HG03025 (cell line): ENCODE data around the gene BCAS3.

Experiments used
- ATAC-seq: cut with Tn5 transposase; IDR thresholded peaks from one replicate; pipeline ENCODE4 v1.9.1; 2021; ENCODE audit warnings: mild to moderate bottlenecking, moderate library complexity; ENCODE audit not compliant: unreplicated experiment, low FRiP score

BCAS3 gene

DNA sequence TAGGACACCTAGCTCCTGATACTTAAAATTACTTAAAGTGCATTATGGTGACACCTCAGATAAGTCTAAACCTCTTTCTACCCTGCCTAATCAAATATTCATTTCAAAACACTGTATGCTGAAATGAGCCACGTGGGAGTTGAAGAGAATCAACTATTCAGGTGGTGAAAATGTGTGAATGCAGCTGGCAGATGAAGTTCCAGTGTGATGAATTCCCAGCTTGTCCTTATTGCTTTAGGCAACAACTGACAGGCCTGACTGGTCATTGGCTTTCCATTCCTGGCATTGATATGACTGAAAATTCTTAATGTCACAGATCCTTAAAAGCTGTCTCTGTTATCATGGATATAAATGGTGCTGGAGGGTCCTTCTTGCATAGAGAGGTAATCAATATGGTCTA, 420.1 kb downstream of the BCAS3 start:
- no peak for ATAC-seq

DNA sequence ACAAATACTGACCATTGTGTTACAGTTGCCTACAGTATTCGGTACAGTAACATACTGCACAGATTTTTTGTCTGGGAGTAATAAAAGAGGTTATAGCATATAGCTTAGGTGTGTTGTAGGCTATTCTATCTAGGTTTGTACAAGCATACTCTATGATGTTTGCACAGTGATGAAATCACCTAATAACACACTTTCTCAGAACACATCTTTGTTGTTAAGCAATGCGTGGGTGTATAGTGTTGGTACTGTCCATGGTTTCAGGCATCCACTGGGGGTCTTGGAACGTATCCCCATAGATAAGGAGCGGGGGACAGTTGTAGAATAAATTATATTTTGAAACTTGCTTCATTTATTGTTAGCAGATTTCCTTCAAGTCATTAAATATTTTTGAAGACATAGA, 428.7 kb downstream of the BCAS3 start:
- ATAC-seq, result no peak

DNA sequence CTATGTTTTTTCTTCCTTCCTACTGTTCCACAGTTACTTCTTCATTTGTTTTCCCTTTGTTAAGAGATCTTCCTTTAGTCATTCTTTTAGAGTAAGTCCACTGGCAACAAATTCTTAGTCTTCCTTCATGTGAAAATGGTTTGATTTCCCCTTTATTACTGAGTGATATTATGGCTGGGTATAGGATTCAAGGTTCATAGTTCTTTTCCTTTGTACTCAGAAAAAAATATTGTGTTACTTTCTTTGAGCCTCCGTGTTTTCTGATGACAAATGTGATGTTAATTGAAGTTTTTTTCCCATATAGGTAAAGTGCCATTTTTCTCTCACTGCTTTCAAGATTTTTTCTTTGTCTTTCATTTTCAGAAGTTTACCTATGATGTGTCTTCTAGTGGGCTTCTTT, 438.9 kb downstream of the BCAS3 start:
- ATAC-seq, result no peak

DNA sequence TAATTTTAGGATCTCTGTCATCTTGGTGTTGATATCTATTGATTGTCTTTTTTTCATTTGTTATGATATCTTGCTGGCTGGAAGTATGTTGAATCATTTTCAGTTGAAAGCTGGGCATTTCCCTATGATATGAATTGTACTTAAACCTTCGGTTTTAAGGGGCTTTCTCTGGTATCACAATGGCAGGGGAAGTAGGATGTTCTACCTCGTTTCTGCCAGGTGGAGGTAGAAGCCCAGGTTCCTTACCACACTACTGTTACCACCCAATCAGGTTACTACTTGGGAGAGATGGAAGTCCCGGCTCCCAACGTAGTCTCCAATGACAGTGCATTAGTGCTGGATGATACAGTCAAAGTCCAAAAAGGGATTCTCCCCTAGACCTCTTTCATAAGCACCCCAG, 440.3 kb downstream of the BCAS3 start:
- no peak for ATAC-seq

DNA sequence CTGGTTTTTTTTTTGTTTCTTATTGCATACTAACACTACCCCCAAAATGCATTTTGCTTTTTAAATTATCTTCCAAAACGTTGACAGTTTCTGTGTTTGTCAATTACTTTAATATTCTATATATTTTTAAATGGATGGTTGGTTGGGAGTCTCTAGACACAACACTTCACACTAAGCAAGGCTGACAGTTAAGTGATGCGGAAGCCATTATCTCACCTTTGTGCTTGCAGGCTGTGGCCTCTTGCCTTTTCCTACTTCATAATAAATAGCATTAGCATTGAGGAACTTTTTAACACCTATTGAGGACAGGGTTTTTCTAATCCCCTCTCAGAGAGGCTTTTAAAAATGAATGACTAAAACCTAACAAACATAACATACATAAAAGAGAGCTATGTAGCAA, 441.2 kb downstream of the BCAS3 start:
- ATAC-seq, result no peak

DNA sequence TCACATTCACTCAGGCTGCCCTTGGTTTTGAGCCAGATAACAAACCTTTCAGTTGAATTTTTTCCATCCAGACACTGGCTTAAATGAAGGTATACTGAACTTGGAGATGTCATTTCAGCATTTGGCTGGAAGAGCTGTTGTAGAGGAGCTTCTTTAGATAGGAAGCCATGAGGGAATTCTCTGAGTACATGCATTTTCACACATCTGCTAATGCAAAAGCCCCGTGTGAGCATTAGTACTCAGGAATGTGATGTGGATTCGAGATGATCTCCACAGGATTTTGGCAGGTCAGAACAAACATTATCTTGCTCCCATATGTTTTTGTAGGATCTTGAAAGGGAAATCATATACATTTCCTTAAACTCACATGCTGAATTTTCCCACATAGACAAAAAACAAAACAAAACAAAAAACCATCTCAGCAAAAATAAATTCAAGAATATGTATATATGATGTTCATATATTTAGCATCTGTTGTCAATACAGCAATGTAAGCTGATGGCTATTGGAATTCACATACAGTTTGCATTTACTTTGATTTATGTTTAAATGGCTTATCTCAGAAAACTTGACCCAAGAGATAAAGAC, 444.8 kb downstream of the BCAS3 start:
- ATAC-seq, result no peak

DNA sequence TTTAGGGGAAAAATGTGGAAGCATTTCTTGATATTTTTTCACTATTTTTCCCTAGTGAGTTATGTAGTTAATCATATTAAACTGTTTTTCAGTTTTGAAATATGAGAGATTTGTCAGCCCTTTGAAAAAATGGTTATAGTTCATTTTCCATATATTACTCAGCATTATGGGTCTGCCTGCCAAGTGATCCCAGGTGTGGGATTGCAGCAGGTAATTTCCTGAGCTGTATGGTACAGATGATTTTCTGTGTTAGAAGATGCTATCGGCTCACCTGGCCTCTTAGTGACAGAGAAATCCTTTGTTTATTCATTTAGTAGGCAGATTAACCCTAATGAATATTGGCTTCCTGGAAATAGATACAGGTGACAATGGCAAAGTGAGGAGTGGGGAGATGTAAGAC, 446.9 kb downstream of the BCAS3 start:
- ATAC-seq, result no peak

DNA sequence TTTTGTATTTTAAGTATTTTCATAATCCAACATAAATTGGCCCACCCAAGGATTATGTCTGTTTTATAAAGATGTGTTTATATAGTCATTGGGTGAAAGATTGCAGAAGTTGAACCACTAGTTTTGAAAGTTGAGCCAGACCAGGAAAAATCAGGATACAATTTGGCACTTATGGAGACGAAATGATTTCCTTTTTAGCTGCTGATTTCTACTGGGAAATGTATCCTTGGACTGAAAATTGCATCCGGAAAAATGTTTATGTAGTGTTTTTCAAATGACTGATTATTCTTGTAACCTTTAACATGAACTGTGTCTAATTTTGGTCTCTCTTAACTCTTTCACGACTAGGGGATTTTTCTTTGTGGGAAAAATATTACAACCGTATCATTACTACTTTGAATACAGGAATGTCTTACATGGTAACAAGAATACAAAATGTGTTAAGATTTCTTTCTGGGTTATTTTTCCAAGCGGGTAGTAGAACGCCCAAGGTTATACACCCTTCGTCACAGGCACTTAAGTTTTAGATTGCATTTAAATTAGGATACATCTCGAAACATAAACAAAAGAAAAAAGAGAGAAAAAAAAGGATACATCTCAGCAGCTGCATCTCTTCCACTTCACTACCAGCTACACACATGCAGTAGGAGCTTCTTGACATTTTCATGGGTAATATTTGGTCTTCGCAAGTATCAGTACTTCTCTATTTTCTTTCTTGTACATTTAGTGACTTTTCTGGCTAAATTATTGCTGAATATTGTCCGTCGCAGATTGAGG, 449.0 kb downstream of the BCAS3 start:
- no peak for ATAC-seq

DNA sequence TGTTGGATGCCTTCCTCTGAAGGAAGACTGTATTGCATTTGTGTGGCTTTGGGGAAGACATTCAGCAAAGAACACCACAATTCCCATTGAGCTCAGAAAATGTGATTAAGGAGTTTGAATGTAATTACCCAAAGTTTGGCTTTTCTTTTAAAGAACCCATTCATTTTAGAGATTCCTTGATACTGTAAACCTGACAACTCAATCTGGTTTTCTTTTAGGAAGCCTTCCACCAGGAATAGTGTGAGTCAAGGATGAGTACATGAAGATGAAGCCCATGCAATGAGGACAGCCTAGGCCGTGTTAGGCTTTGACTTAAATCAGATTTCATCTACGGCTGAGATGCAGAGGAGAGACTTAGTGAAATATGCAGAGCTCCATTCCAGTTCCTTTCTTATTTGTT, 450.3 kb downstream of the BCAS3 start:
- ATAC-seq, result no peak

DNA sequence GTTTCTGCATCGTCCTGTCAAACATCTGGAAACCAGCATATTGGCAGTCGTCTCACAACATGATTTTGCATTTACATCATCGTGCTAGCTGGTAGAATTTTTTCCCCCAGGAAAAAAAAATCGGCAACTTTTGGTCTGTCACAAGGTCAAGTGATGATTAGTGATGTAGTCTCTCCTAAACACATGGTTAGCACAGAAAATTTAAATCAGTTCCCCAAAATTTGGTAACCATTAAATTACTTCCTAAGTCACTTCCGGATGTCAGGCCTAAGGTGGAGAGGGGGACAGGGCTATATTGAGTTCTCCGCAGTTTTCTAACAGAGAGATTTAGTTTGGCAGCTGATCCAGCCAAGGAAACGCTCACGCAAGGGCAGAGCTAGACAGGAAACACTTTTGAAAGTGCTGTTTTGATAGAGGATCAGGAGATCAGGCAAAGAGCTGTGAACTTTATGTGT, 451.0 kb downstream of the BCAS3 start:
- no peak for ATAC-seq

DNA sequence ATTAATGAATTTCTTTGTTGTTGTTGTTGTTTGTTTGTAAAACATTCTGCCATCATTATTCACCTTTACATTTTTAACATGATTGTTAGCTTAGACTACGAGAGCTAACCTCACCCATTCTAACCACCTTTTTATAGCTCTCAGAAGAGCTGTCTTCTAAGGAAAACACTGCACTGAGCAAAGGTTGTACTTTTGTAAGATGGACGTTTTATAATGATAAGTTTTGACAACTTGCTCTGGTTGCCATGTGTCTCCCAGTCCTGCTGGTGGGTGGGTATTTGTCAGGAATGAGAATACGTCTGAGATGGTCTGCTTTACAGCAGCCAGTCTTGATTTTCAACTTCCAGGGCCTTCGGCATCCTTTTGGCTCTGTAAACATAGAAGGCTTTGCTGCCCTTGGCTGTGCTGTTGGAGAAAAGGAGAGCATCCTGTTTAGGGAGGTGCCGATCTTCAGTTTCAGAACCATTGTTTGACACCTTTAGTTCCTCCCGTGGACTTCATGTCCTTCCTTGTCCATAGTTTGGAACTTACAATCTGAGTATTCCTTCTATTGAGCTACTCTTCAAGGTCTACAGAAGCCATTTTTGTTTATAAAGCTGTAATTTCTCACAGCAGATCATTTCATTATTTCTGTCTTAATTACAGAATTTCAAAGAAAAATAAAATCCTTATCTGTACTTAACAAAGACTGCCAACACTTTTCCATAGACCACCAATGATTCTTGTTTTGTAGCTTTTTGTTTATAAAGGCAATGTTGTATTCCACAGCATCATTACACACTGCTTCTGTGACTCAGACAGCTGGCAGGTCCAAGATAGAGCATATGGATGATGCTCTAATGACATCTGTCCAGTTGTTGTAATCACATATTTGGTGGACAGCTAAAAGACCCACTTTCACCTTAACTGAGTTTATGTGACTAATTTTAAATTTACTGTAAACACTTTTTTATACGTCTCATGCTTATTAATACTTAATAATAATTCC, 451.9 kb downstream of the BCAS3 start:
- ATAC-seq, result no peak

DNA sequence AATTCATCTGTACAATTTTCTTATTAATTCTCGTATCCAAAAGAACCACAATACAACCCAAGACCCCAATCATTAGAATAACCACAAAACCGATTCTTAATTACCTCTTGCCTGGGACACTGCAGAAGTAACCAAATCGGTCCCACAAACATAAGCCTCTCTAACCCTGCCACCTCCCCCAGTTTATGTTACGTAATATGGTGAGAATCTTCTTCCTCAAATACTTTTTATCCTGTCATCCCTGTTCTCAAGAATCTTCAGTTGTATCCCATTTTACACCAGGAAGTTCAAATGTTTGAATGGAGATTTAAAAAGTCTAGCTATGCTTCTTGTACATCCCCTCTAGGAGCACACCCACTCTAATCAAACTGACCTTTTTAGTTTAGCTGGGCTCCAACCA, 452.7 kb downstream of the BCAS3 start:
- no peak for ATAC-seq

DNA sequence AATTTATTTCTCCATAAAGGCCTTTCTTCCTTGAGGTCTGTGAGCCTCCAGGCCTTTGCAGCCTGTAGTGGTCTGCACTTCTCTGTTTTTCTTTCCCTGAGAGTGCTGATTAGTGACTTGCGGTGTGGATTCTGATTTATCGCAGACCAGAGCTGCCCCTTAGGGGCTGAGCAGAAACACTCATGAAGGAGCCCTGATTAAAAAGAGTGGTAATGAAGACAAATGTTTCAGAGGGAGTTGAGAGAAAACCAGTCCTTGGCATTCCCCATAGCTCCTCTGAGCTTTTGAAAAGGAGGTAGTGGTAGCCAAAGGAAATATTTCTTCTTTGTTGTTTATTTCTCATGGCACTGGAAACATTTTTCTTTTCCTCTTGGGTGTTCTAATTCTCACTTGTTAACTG, 453.9 kb downstream of the BCAS3 start:
- ATAC-seq, result no peak

DNA sequence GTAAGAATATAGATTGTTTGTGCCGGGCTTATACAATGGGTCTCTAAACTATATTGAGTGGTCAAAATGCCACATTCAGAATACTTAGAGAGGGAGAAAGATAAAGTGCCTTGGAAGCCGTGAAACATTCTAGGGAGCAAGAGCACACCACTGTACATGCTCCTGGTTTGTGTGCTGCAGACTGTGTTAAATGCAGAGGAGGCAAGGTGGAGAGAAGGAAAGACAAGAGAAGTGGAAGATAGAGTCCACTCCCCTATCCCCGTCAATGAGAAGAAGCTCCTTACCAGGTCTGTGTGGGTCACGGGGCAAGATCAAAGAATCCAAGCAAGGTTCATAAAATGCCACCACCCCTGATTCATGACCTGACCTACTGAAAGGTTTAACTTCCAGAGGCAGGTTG, 454.9 kb downstream of the BCAS3 start:
- ATAC-seq, result no peak

DNA sequence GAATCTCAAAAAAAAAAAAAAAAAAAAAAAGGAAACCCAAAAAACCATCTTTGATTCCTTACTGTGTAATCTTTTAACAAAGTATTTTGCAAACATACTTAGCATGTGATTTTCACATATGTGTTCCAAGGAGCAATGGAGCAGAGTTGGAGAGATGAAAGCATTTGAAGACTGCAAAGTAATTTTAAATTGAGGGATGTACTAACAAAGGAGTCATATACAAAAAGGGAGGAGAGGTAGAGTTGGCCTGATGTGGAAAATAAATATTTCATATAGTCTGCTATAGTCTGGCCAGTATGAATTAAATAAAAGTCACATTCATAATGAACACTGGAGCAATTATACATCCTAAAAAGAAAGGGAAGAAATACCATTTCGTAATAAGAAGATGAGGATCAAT, 456.2 kb downstream of the BCAS3 start:
- no peak for ATAC-seq

DNA sequence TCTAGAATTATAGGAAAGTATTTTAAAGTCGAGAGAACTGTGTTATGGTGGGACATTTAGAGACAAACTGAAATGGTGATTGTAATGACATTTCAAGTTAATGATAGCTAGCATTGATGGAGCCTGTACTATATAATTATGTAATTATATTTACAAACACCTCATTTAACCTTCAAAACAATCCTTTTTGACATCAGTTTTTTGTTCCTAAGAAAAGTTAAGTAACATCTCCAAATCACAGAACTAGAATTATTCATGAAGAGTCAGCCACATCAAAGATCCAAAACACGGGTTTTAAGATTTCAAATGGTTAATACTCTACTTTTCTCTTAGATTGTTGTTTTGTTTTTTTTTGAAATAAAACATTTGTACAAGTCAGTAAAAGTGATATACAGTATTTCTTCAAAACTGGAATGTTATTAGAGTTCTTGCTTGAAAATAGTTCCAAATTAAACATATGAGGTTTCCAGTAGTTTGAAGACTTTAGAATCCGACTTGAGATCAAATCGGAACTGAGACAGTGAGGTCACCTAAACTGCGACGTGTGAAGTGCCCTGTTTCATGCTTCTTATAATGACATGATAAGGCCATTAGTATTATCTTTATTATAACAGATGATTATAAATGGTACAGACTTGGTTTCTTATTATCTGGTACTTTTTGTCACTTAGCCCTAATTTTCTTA, 457.0 kb downstream of the BCAS3 start:
- ATAC-seq, result no peak

DNA sequence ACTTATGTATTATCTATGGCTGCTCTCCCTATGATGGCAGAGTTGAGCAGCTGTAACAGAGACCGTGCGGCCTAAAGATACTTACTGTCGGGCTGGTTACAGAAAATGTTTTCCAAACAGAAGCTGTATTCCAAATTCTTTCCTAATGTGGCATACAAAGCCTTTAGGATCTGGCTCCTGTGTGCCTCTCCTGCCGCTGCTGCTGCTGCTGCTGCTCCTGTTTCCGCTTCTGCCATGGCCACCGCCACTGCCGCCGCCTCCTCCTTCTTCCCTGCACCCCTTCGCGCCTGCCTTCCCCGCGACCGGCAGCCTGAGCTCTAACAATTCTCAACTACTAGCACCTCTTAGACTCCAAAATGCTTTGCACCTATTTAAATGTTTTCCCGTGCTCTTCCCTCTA, 458.1 kb downstream of the BCAS3 start:
- no peak for ATAC-seq

DNA sequence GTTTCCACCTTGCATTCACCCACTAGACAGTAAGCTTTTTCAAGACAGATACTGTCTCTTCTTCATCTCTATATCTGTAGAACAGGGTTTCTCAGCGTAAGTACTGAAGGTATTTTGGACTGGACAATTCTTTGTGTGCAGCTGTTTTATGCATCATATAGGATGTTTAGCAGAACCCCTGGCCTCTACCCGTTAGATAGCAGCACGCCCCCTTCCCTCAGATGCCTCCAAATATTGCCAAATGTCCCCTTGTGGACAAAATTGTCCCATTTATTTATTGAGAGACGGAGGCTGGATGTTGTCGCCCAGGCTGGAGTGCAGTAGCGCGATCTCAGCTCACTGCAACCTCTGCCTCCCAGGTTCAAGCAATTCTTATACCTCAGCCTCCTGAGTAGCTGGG, 458.6 kb downstream of the BCAS3 start:
- ATAC-seq, result no peak

DNA sequence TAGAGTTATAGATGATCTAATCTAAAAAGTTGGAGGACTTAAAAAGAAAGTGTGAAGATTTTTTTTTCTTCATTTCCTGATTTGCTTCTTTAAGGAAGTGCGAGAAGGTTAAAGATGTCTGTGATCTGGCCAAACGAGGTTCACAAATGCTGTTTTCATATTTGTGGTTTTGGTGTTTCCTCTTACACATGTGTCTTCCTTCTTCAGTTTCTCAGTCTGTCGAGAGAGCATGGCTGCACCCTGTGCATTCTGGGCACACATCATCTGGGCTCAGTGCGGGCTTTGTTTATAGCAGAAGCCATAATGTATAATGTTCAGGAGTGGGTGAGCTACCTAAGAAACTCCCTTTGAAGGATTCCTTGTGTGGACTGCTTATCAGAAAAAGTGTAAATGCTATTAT, 461.6 kb downstream of the BCAS3 start:
- ATAC-seq, result peak; percentile 86

DNA sequence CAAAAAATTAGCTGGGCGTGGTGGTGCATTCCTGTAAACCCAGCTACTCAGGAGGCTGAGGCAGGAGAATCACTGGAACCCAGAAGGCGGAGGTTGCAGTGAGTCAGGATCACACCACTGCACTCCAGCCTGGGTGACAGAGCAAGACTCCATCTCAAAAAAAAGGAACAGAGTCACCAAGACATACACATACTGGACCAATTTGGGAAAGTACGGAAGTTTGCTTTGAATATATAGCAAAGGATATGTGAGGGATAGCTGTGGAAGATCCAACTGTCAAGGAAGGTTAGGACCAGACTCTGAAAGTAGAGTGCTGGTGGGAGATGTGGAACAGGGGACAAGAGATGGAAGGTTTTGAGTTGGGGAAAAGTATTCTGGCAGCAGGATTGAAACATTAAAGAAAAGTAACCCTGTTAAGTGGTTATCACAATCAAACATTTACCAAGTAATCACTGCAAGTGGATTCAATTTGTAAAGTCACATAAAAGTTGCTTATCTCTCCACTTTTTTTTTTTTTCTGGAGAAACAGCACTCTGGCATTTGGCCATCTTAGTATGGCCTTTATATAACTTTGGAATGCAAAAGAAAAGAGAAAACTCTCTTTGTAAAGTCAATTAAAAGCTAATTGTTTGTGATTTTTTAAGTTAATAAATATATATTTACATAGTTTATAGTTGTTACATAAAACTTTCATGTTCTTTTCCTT, 462.6 kb downstream of the BCAS3 start:
- no peak for ATAC-seq
